ENCODE measurements around the gene C19orf12. TPM values are rescaled to one million over a fixed set of nuclear protein-coding genes. Genes with fewer than 3 reads are reported as not detected.

C19orf12 gene
- total RNA-seq, 3 donors from 2014 or later (not counting 1 experiment from before 2014, with no cell fraction given), result 33.1 to 52.6 (median 47.5) TPM

DNA sequence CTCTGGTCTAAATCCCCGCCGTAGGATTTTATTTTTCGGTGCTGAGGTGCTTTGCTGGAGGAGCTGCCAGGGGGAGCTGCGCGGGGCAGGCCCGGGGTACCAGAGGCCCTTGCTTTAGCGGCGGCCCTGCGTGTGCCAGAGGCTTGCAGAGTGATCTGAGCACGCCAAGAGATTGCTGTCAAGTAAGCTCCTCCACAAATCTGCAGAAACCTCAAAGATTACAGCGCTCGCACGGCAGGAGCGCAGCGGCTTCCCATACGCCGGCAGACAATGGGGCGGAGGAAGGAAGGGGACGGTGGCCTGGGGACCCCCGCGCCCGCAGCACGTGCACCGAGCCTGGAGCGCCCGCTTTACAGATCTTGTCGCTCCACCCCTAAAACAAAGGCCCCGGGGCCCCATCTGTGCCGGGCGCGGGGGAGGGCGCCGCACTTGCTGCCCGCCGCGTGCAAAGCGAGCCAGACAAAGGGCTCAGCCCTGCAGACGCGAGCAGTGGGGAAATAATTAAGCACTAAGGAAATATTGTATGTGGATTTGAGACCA, 9.1 kb upstream of the C19orf12 start:
- Histone ChIP-seq H3K4me3 (ENCODE audit: low read length) (no peak overlapping the region), H3K36me3 (ENCODE audit: control insufficient read depth, insufficient read depth, low read length) (no peaks in the 10 kb centered on the region), H3K27me3 (ENCODE audit: control insufficient read depth, insufficient read depth, low read length) (peaks cover 7% of the 10 kb centered on the region), H3K9me3 (ENCODE audit: control insufficient read depth, insufficient read depth, low read length) (no peaks in the 10 kb centered on the region), H3K27ac (ENCODE audit: low read length) (no peak overlapping the region), H3K4me1 (ENCODE audit: control insufficient read depth, insufficient read depth, low read length) (peaks cover 12% of the 10 kb centered on the region)
- Mint-ChIP-seq H3K4me3 (peak overlapping the region; percentile 45), H3K9me3 (no peaks in the 10 kb centered on the region), H3K27ac (no peak overlapping the region), H3K27me3 (ENCODE audit: low read depth in 2 of 2) (peaks cover 13 to 19% of the 10 kb centered on the region in 2 donors), H3K4me1 (peaks cover 4 to 11% of the 10 kb centered on the region in 2 donors), H3K36me3 (no peaks in the 10 kb centered on the region)
- 1% methylated on average over 39 of the region's 39 CpGs for WGBS (ENCODE audit: insufficient coverage)
- DNase-seq (peak in 1 of 2 donors; percentile 58), ATAC-seq (peak; percentile 19 to 58 (median 42))
- TF ChIP-seq, protein P1, sequence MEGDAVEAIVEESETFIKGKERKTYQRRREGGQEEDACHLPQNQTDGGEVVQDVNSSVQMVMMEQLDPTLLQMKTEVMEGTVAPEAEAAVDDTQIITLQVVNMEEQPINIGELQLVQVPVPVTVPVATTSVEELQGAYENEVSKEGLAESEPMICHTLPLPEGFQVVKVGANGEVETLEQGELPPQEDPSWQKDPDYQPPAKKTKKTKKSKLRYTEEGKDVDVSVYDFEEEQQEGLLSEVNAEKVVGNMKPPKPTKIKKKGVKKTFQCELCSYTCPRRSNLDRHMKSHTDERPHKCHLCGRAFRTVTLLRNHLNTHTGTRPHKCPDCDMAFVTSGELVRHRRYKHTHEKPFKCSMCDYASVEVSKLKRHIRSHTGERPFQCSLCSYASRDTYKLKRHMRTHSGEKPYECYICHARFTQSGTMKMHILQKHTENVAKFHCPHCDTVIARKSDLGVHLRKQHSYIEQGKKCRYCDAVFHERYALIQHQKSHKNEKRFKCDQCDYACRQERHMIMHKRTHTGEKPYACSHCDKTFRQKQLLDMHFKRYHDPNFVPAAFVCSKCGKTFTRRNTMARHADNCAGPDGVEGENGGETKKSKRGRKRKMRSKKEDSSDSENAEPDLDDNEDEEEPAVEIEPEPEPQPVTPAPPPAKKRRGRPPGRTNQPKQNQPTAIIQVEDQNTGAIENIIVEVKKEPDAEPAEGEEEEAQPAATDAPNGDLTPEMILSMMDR (IDR thresholded peaks at IDR 0.05), result no peak
- intact Hi-C loops (cut with micrococcal nuclease), result no loop called here

DNA sequence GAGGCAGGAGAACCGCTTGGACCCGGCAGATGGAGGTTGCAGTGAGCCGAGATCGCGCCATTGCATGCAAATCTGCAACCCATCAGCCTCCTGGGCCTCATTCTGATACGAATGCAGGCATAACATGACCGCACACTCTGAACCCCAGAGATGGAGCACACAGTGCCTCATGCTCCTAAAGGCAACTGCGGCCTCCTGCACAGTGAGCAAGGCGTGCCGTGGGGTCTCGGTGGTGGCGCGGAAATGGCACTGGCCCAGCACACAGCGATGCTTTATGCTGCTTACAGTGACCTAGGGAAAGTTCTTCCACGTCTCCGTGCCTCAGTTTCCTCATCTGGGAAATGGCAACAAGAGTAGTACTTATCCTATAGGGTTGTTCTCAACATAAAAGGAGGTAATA, 2.0 kb upstream of the C19orf12 start:
- Histone ChIP-seq H3K4me1 (ENCODE audit: control insufficient read depth, insufficient read depth, low read length) (peaks cover 42% of the 10 kb centered on the region), H3K9me3 (ENCODE audit: control insufficient read depth, insufficient read depth, low read length) (no peaks in the 10 kb centered on the region), H3K27ac (ENCODE audit: low read length) (no peak overlapping the region), H3K27me3 (ENCODE audit: control insufficient read depth, insufficient read depth, low read length) (no peaks in the 10 kb centered on the region), H3K36me3 (ENCODE audit: control insufficient read depth, insufficient read depth, low read length) (no peaks in the 10 kb centered on the region), H3K4me3 (ENCODE audit: low read length) (no peak overlapping the region)
- DNase-seq, result no peak
- TF ChIP-seq, protein P1 (IDR thresholded peaks at IDR 0.05), result no peak
- H3K36me3 Mint-ChIP-seq, result no peaks in the 10 kb centered on the region
- H3K27me3 Mint-ChIP-seq (ENCODE audit: low read depth in 2 of 2), result no peaks in the 10 kb centered on the region
- 85% methylated on average over 16 of the region's 16 CpGs for WGBS (ENCODE audit: insufficient coverage)
- peaks cover 41 to 43% of the 10 kb centered on the region in 2 donors for H3K4me1 Mint-ChIP-seq
- intact Hi-C loops (cut with micrococcal nuclease), result no loop called here
- ATAC-seq, result no peak
- H3K9me3 Mint-ChIP-seq, result no peaks in the 10 kb centered on the region
- H3K4me3 Mint-ChIP-seq, result no peak overlapping the region
- peak overlapping the region in 1 of 2 donors; percentile 88 for H3K27ac Mint-ChIP-seq

DNA sequence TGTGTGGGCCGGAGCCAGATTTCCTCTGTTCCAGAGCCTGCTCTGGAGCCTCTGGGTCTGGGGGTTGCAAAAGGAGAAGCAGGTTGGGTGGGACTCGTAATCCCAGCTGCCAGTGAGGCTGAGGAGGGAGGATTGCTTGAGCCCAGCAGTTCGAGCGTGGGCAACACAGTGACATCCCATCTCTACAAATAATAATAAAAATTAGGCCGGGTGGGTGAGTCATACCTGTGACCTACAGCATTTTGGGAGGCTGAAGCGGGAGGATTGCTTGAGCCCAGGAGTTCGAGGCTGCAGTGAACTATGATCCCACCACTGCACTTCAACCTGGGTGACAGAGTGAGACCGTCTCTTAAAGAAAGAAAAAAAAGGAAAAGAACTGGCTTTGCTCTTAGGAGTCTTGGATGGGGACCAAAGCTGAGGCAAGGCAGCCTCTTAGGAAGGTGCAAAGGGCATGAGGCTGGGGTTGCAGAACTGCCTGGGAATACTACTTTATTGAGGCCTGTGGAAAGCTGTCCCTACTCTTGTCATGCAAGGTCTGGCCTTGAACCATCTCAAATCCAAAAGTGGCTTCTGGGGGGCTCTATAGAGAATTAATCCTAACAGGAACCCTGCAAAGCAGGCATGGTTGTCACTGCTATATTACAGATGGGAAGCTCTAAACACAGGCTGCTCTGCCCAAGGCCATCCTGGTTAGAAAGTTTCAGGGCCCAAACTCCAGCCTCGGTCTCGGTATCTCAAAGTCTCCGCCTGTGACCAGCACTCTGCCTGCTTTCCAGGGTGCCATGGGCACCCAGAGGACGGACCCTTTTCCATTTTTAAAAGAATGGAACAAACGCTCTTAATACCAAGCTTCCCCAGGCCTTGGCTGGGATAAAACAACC, 880 bp upstream of the C19orf12 start:
- TF ChIP-seq, protein P1 (IDR thresholded peaks at IDR 0.05), result no peak
- H3K4me1 Mint-ChIP-seq, result peaks cover 49 to 51% of the 10 kb centered on the region in 2 donors

More for the DNA sequence above, 880 bp upstream of the C19orf12 start:
- H3K36me3 Mint-ChIP-seq, result no peaks in the 10 kb centered on the region
- WGBS (ENCODE audit: insufficient coverage), result 36% methylated on average over 11 of the region's 13 CpGs
- ATAC-seq (peak; percentile 2 to 17 (median 10)), DNase-seq (no peak)
- Histone ChIP-seq H3K27ac (ENCODE audit: low read length) (peak overlapping the region; percentile 81), H3K4me3 (ENCODE audit: low read length) (peak overlapping the region; percentile 50), H3K36me3 (ENCODE audit: control insufficient read depth, insufficient read depth, low read length) (no peaks in the 10 kb centered on the region), H3K4me1 (ENCODE audit: control insufficient read depth, insufficient read depth, low read length) (peaks cover 53% of the 10 kb centered on the region), H3K9me3 (ENCODE audit: control insufficient read depth, insufficient read depth, low read length) (no peaks in the 10 kb centered on the region), H3K27me3 (ENCODE audit: control insufficient read depth, insufficient read depth, low read length) (no peaks in the 10 kb centered on the region)
- peak overlapping the region; percentile 75 to 88 for H3K27ac Mint-ChIP-seq
- no peaks in the 10 kb centered on the region for H3K9me3 Mint-ChIP-seq
- no peaks in the 10 kb centered on the region for H3K27me3 Mint-ChIP-seq (ENCODE audit: low read depth in 2 of 2)
- peak overlapping the region; percentile 95 for H3K4me3 Mint-ChIP-seq
- intact Hi-C loops (cut with micrococcal nuclease), result loop anchor here (1.0 kb wide), 2 partner anchors 22 to 106 kb away; no protein-coding TSS in a partner anchor
